Pancreas (tissue), 10 donors: ENCODE results near the gene RCSD1. TPM values are rescaled to one million over a fixed set of nuclear protein-coding genes. Genes with fewer than 3 reads are reported as not detected.

ENCODE experiments used
- ATAC-seq, 4 donors: fragments of 200-7000 bp; cut with Tn5 transposase; one replicate each; pipeline versions ENCODE4 v1.8.0 to v1.9.1; 2020; ENCODE audit warnings: mild to moderate bottlenecking in 4 of 4, moderate library complexity in 4 of 4
- DNase-seq, 6 donors: peaks; one replicate each; pipeline ENCODE4 v3.0.0-alpha.2; 2020
- FAIRE-seq: peaks from 2 replicates; lab custom pipeline; 2012; peaks lifted over from hg19 to GRCh38; lab: Jason Lieb, UNC
- H3K27ac ChIP-seq, 4 donors: fragments of 200-600 bp; sonication (generic); 1 replicate in 3 of 4; 2 replicates in 1 of 4; pipeline versions ENCODE4 v1.5.0 to v1.8.0; 2020
- H3K27me3 ChIP-seq, 4 donors: fragments of 200-600 bp; one replicate each; pipeline ENCODE4 v1.8.0; 2021
- H3K36me3 ChIP-seq, 3 donors: fragments of 200-600 bp; sonication (generic) in 1 of 3; one replicate each; pipeline versions ENCODE4 v1.5.0 to v1.8.0; 2020 to 2021
- H3K4me1 ChIP-seq, 3 donors: fragments of 200-600 bp; one replicate each; pipeline ENCODE4 v1.8.0; 2021
- H3K4me3 ChIP-seq, 4 donors: fragments of 200-600 bp; sonication (generic) in 2 of 4; one replicate each; pipeline versions ENCODE4 v1.5.0 to v1.8.0; 2020 to 2021
- H3K9me3 ChIP-seq, 4 donors: fragments of 200-600 bp; one replicate each; pipeline ENCODE4 v1.8.0; 2021
- WGBS, 2 donors: extraction: QIAGEN DNeasy Blood & Tissue Kit; methylation state at CpG; one replicate each; pipeline ENCODE4 v1.1.7; 2013; 5-methylcytosine and 5-hydroxymethylcytosine counted together
- intact Hi-C, 3 donors: fragments of 100-400 bp; cut with DNase I; formaldehyde crosslinking; loops; one replicate each; pipeline versions ENCODE4 v1.11.1 to v1.14.2; 2022
- polyA plus RNA-seq, 2 donors: library from polyadenylated mRNA; stranded (reverse); fragments of 200-250 nt; gene quantifications; one replicate each; pipeline ENCODE4 v1.2.3, GENCODE V29; 2013
- total RNA-seq, 6 donors: library from RNA; stranded (reverse); fragmentation: NEBNext Ultra II Directional in 4 of 6; extraction: Animal tissue kit (Norgen Biotek cat#: 25700) in 4 of 6; gene quantifications; one replicate each; pipeline versions ENCODE4 v1.2.1 to v1.2.4, GENCODE V29; 2021 to 2023
- TF ChIP-seq, protein P1 (sequence below), 4 donors: fragments of 200-600 bp; sonication (generic) in 3 of 4; IDR thresholded peaks; one replicate each; pipeline versions ENCODE4 v1.5.0 to v1.8.0; 2021; ENCODE audit warnings: antibody characterized with exemption in 4 of 4
- donor health status: healthy with polysubstance abuse.
- donor health status: DM: no; HTN: no; CAD: no; lungs with moderate emphysema.
- donor health status: DM: no; HTN: no; CAD: no.
- donor health status: control.
- donor health status: control.
- donor health status: Bipolar disorder and iron deficiency.
- donor health status: DM: yes; HTN: yes; CAD: no.
- donor health status: DM: no; HTN: no; CAD: no.
- donor health status: DM: no; HTN: no; CAD: no.
- donor health status: DM: yes; HTN: yes; CAD: no.

RCSD1 gene
- total and polyA plus RNA-seq, 8 donors: 0.59 to 6.7 (median 1.6) TPM

DNA sequence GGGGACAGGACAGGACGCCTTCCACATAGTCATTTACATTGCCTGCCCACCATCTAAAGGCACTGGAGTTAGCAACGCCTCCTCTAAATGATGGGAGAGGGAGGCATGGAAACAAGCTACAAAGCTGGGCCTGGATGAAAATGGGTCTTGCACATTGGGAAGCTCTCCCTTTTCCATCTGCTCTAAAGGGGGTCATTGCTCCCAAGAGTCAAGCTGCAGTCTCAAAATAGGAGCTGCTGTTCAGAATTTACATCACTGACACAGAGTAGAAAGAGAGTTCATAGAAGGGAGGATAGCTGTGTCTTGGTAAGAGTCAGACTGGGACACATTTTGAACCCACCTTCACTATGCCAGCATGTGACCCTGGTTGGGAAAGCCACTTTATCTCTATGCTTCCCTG is 26.6 kb downstream of the RCSD1 start:
- H3K36me3 ChIP-seq: no peaks in the 10 kb centered on the region
- FAIRE-seq (no peak), DNase-seq (no peak), ATAC-seq (no peak)
- intact Hi-C loops: no loop called here
- TF ChIP-seq, protein P1, sequence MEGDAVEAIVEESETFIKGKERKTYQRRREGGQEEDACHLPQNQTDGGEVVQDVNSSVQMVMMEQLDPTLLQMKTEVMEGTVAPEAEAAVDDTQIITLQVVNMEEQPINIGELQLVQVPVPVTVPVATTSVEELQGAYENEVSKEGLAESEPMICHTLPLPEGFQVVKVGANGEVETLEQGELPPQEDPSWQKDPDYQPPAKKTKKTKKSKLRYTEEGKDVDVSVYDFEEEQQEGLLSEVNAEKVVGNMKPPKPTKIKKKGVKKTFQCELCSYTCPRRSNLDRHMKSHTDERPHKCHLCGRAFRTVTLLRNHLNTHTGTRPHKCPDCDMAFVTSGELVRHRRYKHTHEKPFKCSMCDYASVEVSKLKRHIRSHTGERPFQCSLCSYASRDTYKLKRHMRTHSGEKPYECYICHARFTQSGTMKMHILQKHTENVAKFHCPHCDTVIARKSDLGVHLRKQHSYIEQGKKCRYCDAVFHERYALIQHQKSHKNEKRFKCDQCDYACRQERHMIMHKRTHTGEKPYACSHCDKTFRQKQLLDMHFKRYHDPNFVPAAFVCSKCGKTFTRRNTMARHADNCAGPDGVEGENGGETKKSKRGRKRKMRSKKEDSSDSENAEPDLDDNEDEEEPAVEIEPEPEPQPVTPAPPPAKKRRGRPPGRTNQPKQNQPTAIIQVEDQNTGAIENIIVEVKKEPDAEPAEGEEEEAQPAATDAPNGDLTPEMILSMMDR (IDR thresholded peaks at IDR 0.05): no peak
- no peaks in the 10 kb centered on the region for H3K27me3 ChIP-seq
- WGBS, 2 donors: 79 to 93% methylated on average over 2 of the region's 2 CpGs
- H3K4me1 ChIP-seq: no peaks in the 10 kb centered on the region
- H3K27ac ChIP-seq: no peak overlapping the region
- no peaks in the 10 kb centered on the region for H3K9me3 ChIP-seq
- H3K4me3 ChIP-seq: no peak overlapping the region

DNA sequence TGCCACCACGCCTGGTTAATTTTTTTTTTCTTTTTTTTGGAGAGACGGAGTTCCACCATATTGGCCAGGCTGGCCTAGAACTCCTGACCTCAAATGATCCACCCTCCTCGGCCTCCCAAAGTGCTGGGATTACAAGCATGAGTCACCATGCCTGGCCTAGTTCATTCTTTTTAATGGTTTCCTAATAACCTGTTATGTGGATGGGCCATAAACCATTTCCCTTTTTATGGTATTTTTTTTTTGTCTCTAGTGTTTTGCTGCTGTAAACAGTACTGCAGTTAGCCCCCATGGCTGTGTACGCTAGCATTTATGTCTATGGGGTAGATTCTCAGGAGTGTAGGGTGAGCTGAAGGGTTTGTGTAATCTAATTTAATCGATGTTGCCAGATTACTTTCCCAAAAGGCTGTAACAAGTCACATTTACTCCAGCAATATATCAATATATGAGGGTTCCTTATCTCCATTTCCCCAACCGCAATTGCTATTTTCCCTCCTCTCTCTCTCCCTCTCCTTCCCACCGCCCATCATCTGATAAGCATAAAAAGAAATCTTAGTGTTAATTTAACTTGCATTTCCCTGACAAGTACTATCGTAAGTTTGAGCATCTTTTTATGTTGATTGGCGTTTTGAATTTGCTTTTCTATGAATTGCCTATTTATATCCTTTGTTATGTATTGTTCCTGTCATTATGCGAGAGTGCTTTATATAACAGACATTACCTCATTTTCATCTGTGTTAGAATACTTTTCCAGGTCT is 28.7 kb downstream of the RCSD1 start:
- TF ChIP-seq, protein P1 (IDR thresholded peaks at IDR 0.05): no peak
- DNase-seq: no peak
- WGBS, 2 donors: 72 to 73% methylated on average over 10 of the region's 10 CpGs
- Histone ChIP-seq H3K27me3 (no peaks in the 10 kb centered on the region), H3K36me3 (no peaks in the 10 kb centered on the region), H3K9me3 (no peaks in the 10 kb centered on the region), H3K4me1 (no peaks in the 10 kb centered on the region), H3K27ac (no peak overlapping the region), H3K4me3 (no peak overlapping the region)
- FAIRE-seq: no peak
- no peak for ATAC-seq
- intact Hi-C loops: no loop called here

DNA sequence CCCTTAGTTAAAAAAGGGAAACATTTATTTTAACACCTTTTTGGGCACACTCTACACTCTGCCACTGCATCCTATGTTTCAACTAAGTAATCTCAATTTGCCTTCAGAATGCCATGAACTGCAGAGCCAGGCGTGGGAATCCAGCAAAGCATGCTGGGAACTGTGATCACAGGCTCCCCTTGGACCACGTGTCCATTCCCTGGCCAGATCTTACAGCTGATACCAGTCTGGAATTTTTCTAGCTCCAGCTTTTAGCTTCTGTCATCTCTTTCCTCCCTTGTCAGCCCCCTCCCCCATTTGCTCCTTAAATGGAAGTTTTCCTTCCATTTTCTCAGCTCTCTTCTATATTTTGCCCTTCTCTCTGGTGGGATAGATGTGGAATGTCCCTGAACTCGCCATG is 29.4 kb downstream of the RCSD1 start:
- H3K4me3 ChIP-seq: no peak overlapping the region
- TF ChIP-seq, protein P1 (IDR thresholded peaks at IDR 0.05): no peak
- 44 to 50% methylated on average over 3 of the region's 3 CpGs for WGBS, 2 donors
- DNase-seq (no peak), ATAC-seq (no peak), FAIRE-seq (no peak)
- H3K9me3 ChIP-seq: no peaks in the 10 kb centered on the region
- no peaks in the 10 kb centered on the region for H3K36me3 ChIP-seq
- H3K27me3 ChIP-seq: no peaks in the 10 kb centered on the region
- intact Hi-C loops: no loop called here
- no peak overlapping the region for H3K27ac ChIP-seq
- no peaks in the 10 kb centered on the region for H3K4me1 ChIP-seq

DNA sequence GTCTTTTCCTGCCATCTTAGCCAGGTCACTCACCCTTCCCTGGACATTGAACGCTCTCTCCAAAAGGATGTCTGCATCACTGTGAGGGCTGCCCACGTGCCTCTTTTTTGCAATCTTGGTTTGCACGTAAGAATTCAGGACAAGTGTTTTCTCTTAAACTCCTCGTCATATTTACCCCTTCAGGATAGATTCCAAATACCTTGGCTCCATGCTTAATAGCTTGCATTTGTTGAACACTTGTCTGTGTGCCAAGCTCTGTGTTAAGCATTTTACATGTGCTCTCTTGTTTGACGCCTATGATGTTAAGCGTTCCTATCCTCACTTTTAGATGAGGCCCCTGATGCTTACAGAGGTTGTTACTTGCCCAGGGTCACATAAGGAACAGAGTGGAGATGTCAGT is 29.8 kb downstream of the RCSD1 start:
- WGBS, 2 donors: 80 to 90% methylated on average over 6 of the region's 6 CpGs
- ATAC-seq (no peak), FAIRE-seq (no peak), DNase-seq (no peak)
- intact Hi-C loops: no loop called here
- Histone ChIP-seq H3K27me3 (no peaks in the 10 kb centered on the region), H3K4me3 (no peak overlapping the region), H3K9me3 (no peaks in the 10 kb centered on the region), H3K4me1 (no peaks in the 10 kb centered on the region), H3K36me3 (no peaks in the 10 kb centered on the region), H3K27ac (no peak overlapping the region)
- TF ChIP-seq, protein P1 (IDR thresholded peaks at IDR 0.05): no peak
